Neutrophil (primary cell): ENCODE measurements around the gene CLCF1.
"Not testable (repeated sequence)": the region's sequence is repeated elsewhere in the genome, so short reads cannot be mapped to it uniquely, and the experiment has no call there.

Experiments used
- H3K27ac ChIP-seq: fragments of 200-600 bp; sonication (generic); 2 replicates; pipeline ENCODE4 v1.5.1; 2016; ENCODE audit warnings: mild to moderate bottlenecking, moderate library complexity
- H3K27me3 ChIP-seq: fragments of 200-600 bp; sonication (generic); 2 replicates; pipeline ENCODE4 v1.6.0; 2016; ENCODE audit warnings: mild to moderate bottlenecking
- H3K36me3 ChIP-seq: fragments of 200-600 bp; sonication (generic); 2 replicates; pipeline ENCODE4 v1.5.1; 2017
- H3K4me1 ChIP-seq, 2 experiments: fragments of 200-600 bp in 1 of 2; sonication (generic) in 1 of 2; 1 replicate in 1 of 2; 2 replicates in 1 of 2; pipeline versions ENCODE4 v1.5.1 to v1.6.1; 2013 to 2016; ENCODE audit warnings: low read depth in 1 of 2, low read length in 1 of 2, mild to moderate bottlenecking in 1 of 2, moderate library complexity in 1 of 2; ENCODE audit not compliant: control insufficient read depth in 1 of 2, insufficient read depth in 1 of 2
- H3K4me3 ChIP-seq, 2 experiments: fragments of 200-600 bp in 1 of 2; sonication (generic) in 1 of 2; 1 replicate in 1 of 2; 2 replicates in 1 of 2; pipeline ENCODE4 v1.5.1; 2013 to 2016; ENCODE audit warnings: low read depth in 1 of 2, low read length in 1 of 2, mild to moderate bottlenecking in 1 of 2, moderate library complexity in 1 of 2
- H3K9me3 ChIP-seq: fragments of 200-600 bp; sonication (generic); 2 replicates; pipeline ENCODE4 v1.5.1; 2016
- CTCF ChIP-seq: fragments of 200-600 bp; sonication (generic); IDR thresholded peaks from 2 replicates; pipeline ENCODE4 v1.5.1; 2016; ENCODE audit warnings: antibody characterized with exemption

The CLCF1 gene

GRCh38 chr11:67406969-67407687, 33.7 kb upstream of the CLCF1 start:
- peaks cover 64% of the 10 kb centered on the region for H3K36me3 ChIP-seq
- no peaks in the 10 kb centered on the region for H3K9me3 ChIP-seq
- H3K27me3 ChIP-seq: no peaks in the 10 kb centered on the region
- H3K4me3 ChIP-seq: peak overlapping the region in 1 of 2 experiments; percentile 1
- H3K27ac ChIP-seq: peak overlapping the region; percentile 98
- peaks cover 80 to 82% of the 10 kb centered on the region in 2 experiments for H3K4me1 ChIP-seq
- no peak for TF ChIP-seq CTCF

GRCh38 chr11:67406420-67406968, 33.1 kb upstream of the CLCF1 start:
- peaks cover 84% of the 10 kb centered on the region in 2 experiments for H3K4me1 ChIP-seq
- TF ChIP-seq CTCF: no peak
- H3K27me3 ChIP-seq: no peaks in the 10 kb centered on the region
- H3K9me3 ChIP-seq: no peaks in the 10 kb centered on the region
- H3K36me3 ChIP-seq: peaks cover 64% of the 10 kb centered on the region
- H3K4me3 ChIP-seq: peak overlapping the region in 1 of 2 experiments; percentile 1
- peak overlapping the region; percentile 98 for H3K27ac ChIP-seq

GRCh38 chr11:67405688-67406339, 32.4 kb upstream of the CLCF1 start:
- no peaks in the 10 kb centered on the region for H3K9me3 ChIP-seq
- no peak for TF ChIP-seq CTCF
- no peaks in the 10 kb centered on the region for H3K27me3 ChIP-seq
- peaks cover 60% of the 10 kb centered on the region for H3K36me3 ChIP-seq
- peak overlapping the region; percentile 77 to 89 for H3K4me3 ChIP-seq
- H3K27ac ChIP-seq: peak overlapping the region; percentile 98
- H3K4me1 ChIP-seq: peaks cover 85 to 87% of the 10 kb centered on the region in 2 experiments

- no peaks in the 10 kb centered on the region for H3K27me3 ChIP-seq
- no peaks in the 10 kb centered on the region for H3K9me3 ChIP-seq
- H3K36me3 ChIP-seq: peaks cover 58% of the 10 kb centered on the region
- H3K27ac ChIP-seq: peak overlapping the region; percentile 98
- no peak for TF ChIP-seq CTCF
- H3K4me1 ChIP-seq: peaks cover 86 to 87% of the 10 kb centered on the region in 2 experiments
- peak overlapping the region; percentile 77 to 89 for H3K4me3 ChIP-seq
Measured at GRCh38 chr11:67405196-67405567, 31.8 kb upstream of the CLCF1 start.

- H3K4me1 ChIP-seq: peaks cover 86 to 87% of the 10 kb centered on the region in 2 experiments
- no peak for TF ChIP-seq CTCF
- H3K4me3 ChIP-seq: peak overlapping the region; percentile 77 to 89
- no peaks in the 10 kb centered on the region for H3K27me3 ChIP-seq
- no peaks in the 10 kb centered on the region for H3K9me3 ChIP-seq
- H3K27ac ChIP-seq: peak overlapping the region; percentile 98
- peaks cover 58% of the 10 kb centered on the region for H3K36me3 ChIP-seq
Measured at GRCh38 chr11:67404515-67405195, 31.3 kb upstream of the CLCF1 start.

GRCh38 chr11:67403085-67403484, 29.7 kb upstream of the CLCF1 start:
- Histone ChIP-seq H3K4me1 (peaks cover 79 to 80% of the 10 kb centered on the region in 2 experiments), H3K4me3 (peak overlapping the region; percentile 77 to 89), H3K36me3 (peaks cover 58% of the 10 kb centered on the region), H3K27ac (peak overlapping the region; percentile 98)
- H3K27me3 ChIP-seq, H3K9me3 ChIP-seq: not testable (repeated sequence)

GRCh38 chr11:67402192-67402839, 28.9 kb upstream of the CLCF1 start:
- Histone ChIP-seq H3K4me1 (peaks cover 78 to 79% of the 10 kb centered on the region in 2 experiments), H3K4me3 (peak overlapping the region; percentile 79 to 89)

More at GRCh38 chr11:67402192-67402839, 28.9 kb upstream of the CLCF1 start:
- H3K36me3 ChIP-seq: peaks cover 58% of the 10 kb centered on the region
- not testable (repeated sequence) for H3K9me3 ChIP-seq, H3K27me3 ChIP-seq
- H3K27ac ChIP-seq: peak overlapping the region; percentile 98
